Gastrocnemius medialis (tissue), 4 donors: ENCODE data around the gene MRGPRD. TPM values are rescaled to one million over a fixed set of nuclear protein-coding genes. Genes with fewer than 3 reads are reported as not detected.
A peak's percentile ranks its signal among the peaks of the same experiment; 100 is the strongest.

Experiments
- ATAC-seq, 2 donors: fragments of 150-250 bp; one replicate each; pipeline ENCODE4 v1.9.1; 2016
- DNase-seq, 2 donors: peaks; one replicate each; pipeline ENCODE4 v3.0.0-alpha.2; 2019
- H3K27ac ChIP-seq, 4 donors: fragments of 200-600 bp; sonication (generic); 1 replicate in 1 of 4; 2 replicates in 3 of 4; pipeline ENCODE4 v1.5.1; 2016 to 2018; ENCODE audit warnings: mild to moderate bottlenecking in 2 of 4, moderate library complexity in 1 of 4
- H3K27me3 ChIP-seq, 3 donors: fragments of 200-600 bp; sonication (generic) in 2 of 3; 1 replicate in 1 of 3; 2 replicates in 2 of 3; pipeline versions ENCODE4 v1.5.1 to v1.6.0; 2016 to 2019; ENCODE audit warnings: mild to moderate bottlenecking in 1 of 3, moderate library complexity in 1 of 3
- H3K36me3 ChIP-seq, 2 donors: fragments of 200-600 bp; sonication (generic) in 1 of 2; one replicate each; pipeline ENCODE4 v1.5.1; 2017 to 2018
- H3K4me1 ChIP-seq, 2 donors: fragments of 200-600 bp; sonication (generic) in 1 of 2; one replicate each; pipeline ENCODE4 v1.5.1; 2016 to 2017; ENCODE audit warnings: mild to moderate bottlenecking in 2 of 2
- H3K4me3 ChIP-seq, 4 donors: fragments of 200-600 bp; sonication (generic) in 3 of 4; 1 replicate in 1 of 4; 2 replicates in 3 of 4; pipeline ENCODE4 v1.5.1; 2016 to 2019; ENCODE audit warnings: mild to moderate bottlenecking in 2 of 4
- H3K9me3 ChIP-seq, 3 donors: fragments of 200-600 bp; sonication (generic) in 2 of 3; 1 replicate in 1 of 3; 2 replicates in 2 of 3; pipeline ENCODE4 v1.5.1; 2016 to 2019
- CTCF ChIP-seq, 5 experiments: fragments of 450-650 bp in 3 of 5; fragments of 200-600 bp in 2 of 5; sonication (generic) in 2 of 5; IDR thresholded peaks in 4 of 5; conservative IDR thresholded peaks in 1 of 5; 1 replicate in 4 of 5; 2 replicates in 1 of 5; pipeline ENCODE4 v1.5.1; 2016 to 2019; ENCODE audit warnings: antibody characterized with exemption in 5 of 5, mild to moderate bottlenecking in 3 of 5, moderate library complexity in 3 of 5
- POLR2A ChIP-seq, 2 donors: fragments of 450-650 bp; IDR thresholded peaks; one replicate each; pipeline ENCODE4 v1.6.1; 2017; ENCODE audit warnings: antibody characterized with exemption in 2 of 2, mild to moderate bottlenecking in 2 of 2, moderate library complexity in 2 of 2
- in situ Hi-C, 4 donors: fragments of 200-750 bp; cut with MboI; loops; one replicate each; pipeline versions ENCODE4 v1.15.0 to v1.8.0; 2017; ENCODE audit warnings: low sequenced_read_pairs in 4 of 4
- intact Hi-C: fragments of 100-400 bp; cut with DNase I; formaldehyde crosslinking; loops from one replicate; pipeline ENCODE4 v1.15.1; 2023; ENCODE audit warnings: low total_unique reads
- total RNA-seq, 4 donors: library from RNA; depleted of rRNA; stranded (reverse); fragments of >200 nt; gene quantifications; one replicate each; pipeline versions ENCODE4 v1.1.0 to v1.2.3, GENCODE V29; 2016

The MRGPRD gene
- total RNA-seq, 4 donors from 2014 or later, result not detected

GRCh38 chr11:69018924-69019323 is 38.1 kb upstream of the MRGPRD start:
- in situ Hi-C loops, result no loop called here
- peaks cover 8 to 13% (median 12%) of the 10 kb centered on the region in 3 donors for H3K27me3 ChIP-seq
- ATAC-seq (no peak), DNase-seq (no peak)
- no peaks in the 10 kb centered on the region for H3K4me1 ChIP-seq
- intact Hi-C loops, result no loop called here
- H3K9me3 ChIP-seq, result no peaks in the 10 kb centered on the region
- H3K4me3 ChIP-seq, result no peak overlapping the region
- no peaks in the 10 kb centered on the region for H3K36me3 ChIP-seq
- H3K27ac ChIP-seq, result no peak overlapping the region
- TF ChIP-seq POLR2A (IDR thresholded peaks at IDR 0.05), result no peak
- no peak for TF ChIP-seq CTCF (IDR thresholded peaks at IDR 0.05 in 4 of 5, conservative IDR thresholded peaks at IDR 0.05 in 1 of 5)

- intact Hi-C loops (no loop called here), in situ Hi-C loops (no loop called here)
- ATAC-seq, result no peak
- peaks cover 16 to 23% (median 22%) of the 10 kb centered on the region in 3 donors for H3K27me3 ChIP-seq
- no peaks in the 10 kb centered on the region for H3K9me3 ChIP-seq
- TF ChIP-seq POLR2A (IDR thresholded peaks at IDR 0.05), result no peak
- TF ChIP-seq CTCF (IDR thresholded peaks at IDR 0.05 in 4 of 5, conservative IDR thresholded peaks at IDR 0.05 in 1 of 5), result no peak
- no peak overlapping the region for H3K27ac ChIP-seq
- H3K36me3 ChIP-seq, result no peaks in the 10 kb centered on the region
- H3K4me1 ChIP-seq, result no peaks in the 10 kb centered on the region
- no peak overlapping the region for H3K4me3 ChIP-seq
- no peak for DNase-seq
Measured at GRCh38 chr11:69017951-69018350, 37.2 kb upstream of the MRGPRD start.

GRCh38 chr11:69014898-69015549 is 34.2 kb upstream of the MRGPRD start:
- no peak for ATAC-seq
- H3K4me1 ChIP-seq, result no peaks in the 10 kb centered on the region

GRCh38 chr11:69014084-69014851 is 33.5 kb upstream of the MRGPRD start:
- H3K4me1 ChIP-seq, result no peaks in the 10 kb centered on the region
- no peaks in the 10 kb centered on the region for H3K9me3 ChIP-seq
- ATAC-seq, result no peak
- no peaks in the 10 kb centered on the region for H3K36me3 ChIP-seq
- intact Hi-C loops, result no loop called here
- in situ Hi-C loops, result no loop called here
- TF ChIP-seq CTCF (IDR thresholded peaks at IDR 0.05 in 4 of 5, conservative IDR thresholded peaks at IDR 0.05 in 1 of 5), result no peak
- TF ChIP-seq POLR2A (IDR thresholded peaks at IDR 0.05), result no peak
- peak overlapping the region in 3 of 4 donors; percentile 37 to 48 (median 44) for H3K4me3 ChIP-seq
- H3K27me3 ChIP-seq, result peaks cover 36 to 53% (median 39%) of the 10 kb centered on the region in 3 donors
- peak overlapping the region; percentile 73 to 77 (median 76) for H3K27ac ChIP-seq
- DNase-seq, result no peak

More at GRCh38 chr11:69014898-69015549, 34.2 kb upstream of the MRGPRD start:
- intact Hi-C loops (no loop called here), in situ Hi-C loops (no loop called here)
- Histone ChIP-seq H3K27ac (peak overlapping the region; percentile 73 to 77 (median 76)), H3K27me3 (peaks cover 36 to 49% (median 39%) of the 10 kb centered on the region in 3 donors), H3K4me3 (no peak overlapping the region), H3K36me3 (no peaks in the 10 kb centered on the region), H3K9me3 (no peaks in the 10 kb centered on the region)
- DNase-seq, result no peak
- TF ChIP-seq CTCF (IDR thresholded peaks at IDR 0.05 in 4 of 5, conservative IDR thresholded peaks at IDR 0.05 in 1 of 5), result no peak
- TF ChIP-seq POLR2A (IDR thresholded peaks at IDR 0.05), result no peak
